Measurements from ENCODE around the gene SPINK8.
"Not testable (repeated sequence)": the region's sequence is repeated elsewhere in the genome, so short reads cannot be mapped to it uniquely, and the experiment has no call there.

- TF ChIP-seq, protein P1, sequence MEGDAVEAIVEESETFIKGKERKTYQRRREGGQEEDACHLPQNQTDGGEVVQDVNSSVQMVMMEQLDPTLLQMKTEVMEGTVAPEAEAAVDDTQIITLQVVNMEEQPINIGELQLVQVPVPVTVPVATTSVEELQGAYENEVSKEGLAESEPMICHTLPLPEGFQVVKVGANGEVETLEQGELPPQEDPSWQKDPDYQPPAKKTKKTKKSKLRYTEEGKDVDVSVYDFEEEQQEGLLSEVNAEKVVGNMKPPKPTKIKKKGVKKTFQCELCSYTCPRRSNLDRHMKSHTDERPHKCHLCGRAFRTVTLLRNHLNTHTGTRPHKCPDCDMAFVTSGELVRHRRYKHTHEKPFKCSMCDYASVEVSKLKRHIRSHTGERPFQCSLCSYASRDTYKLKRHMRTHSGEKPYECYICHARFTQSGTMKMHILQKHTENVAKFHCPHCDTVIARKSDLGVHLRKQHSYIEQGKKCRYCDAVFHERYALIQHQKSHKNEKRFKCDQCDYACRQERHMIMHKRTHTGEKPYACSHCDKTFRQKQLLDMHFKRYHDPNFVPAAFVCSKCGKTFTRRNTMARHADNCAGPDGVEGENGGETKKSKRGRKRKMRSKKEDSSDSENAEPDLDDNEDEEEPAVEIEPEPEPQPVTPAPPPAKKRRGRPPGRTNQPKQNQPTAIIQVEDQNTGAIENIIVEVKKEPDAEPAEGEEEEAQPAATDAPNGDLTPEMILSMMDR (IDR thresholded peaks at IDR 0.05): not testable (repeated sequence)
- TF ChIP-seq POLR2A (IDR thresholded peaks at IDR 0.05): not testable (repeated sequence)
Observed at GRCh38 chr3:48337536-48337935, 4.1 kb upstream of the SPINK8 start.
